Stimulated activated CD4-positive, alpha-beta T cell treated with anti-CD3 and anti-CD28 coated beads, Interleukin-12 subunit alpha, Interleukin-12 subunit beta, amount 100 ng/mL, for 24 hours (primary cell): ENCODE measurements around the gene PARP11.

Experiments
- DNase-seq, 2 experiments: peaks; one replicate each; pipeline ENCODE4 v3.0.0-alpha.2; 2020; ENCODE audit warnings: low read depth in 2 of 2

The PARP11 gene

DNA sequence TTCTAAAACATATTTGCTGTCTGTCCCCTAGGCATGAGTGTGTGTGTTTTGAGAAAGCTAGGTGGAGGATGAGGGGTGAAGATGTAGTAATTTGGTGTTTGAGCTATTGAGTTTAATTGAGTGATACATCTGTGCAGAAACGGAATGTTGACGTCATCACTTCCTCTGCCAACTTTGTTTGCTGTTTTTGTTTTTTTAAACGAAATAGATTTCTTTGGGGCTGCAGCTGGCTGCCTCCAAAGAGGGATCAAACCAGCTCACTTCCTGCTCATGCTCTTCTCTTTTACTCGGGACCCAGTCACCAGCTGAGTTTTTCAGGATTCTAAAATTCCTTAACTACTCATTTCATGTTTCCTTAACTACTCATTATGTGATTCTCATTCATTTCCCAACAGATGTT lies 100.8 kb downstream of the PARP11 start:
- no peak for DNase-seq

DNA sequence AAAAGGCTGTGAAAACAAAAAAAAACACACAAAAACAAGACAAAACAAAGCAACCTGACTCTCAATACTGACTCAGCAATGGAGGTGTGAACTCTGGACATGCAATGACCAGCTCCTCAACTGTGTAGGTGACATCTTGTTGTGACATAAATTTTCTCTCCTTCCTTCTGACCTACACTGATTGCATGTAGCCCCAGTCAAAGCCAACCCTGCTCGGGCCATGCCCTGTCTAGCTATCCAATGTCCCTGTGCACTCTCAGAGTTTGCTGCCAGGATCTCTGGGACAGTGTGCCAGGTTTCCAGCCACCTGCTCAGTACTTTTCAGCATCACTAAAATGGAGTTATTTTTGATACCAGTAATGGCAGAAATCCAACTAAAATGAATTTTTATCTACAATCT lies 101.3 kb downstream of the PARP11 start:
- DNase-seq, result no peak

DNA sequence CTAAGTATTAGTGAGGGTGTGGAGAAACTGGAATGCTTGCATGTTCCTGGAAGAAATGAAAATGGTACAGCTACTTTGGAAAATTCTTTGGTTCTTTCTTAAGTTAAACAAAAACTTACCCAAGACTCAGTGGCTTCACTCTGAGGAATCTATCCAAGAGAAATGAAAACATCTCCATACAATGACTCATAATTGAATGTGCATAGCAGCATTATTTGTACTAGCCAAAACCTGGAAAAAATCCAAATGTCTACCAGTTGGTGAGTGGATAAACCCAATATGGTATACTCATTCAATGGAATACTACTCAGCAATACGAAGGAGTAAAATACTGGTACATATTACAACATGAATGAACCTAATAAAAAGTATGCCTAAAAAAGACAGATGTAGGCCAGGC lies 102.3 kb downstream of the PARP11 start:
- no peak for DNase-seq

DNA sequence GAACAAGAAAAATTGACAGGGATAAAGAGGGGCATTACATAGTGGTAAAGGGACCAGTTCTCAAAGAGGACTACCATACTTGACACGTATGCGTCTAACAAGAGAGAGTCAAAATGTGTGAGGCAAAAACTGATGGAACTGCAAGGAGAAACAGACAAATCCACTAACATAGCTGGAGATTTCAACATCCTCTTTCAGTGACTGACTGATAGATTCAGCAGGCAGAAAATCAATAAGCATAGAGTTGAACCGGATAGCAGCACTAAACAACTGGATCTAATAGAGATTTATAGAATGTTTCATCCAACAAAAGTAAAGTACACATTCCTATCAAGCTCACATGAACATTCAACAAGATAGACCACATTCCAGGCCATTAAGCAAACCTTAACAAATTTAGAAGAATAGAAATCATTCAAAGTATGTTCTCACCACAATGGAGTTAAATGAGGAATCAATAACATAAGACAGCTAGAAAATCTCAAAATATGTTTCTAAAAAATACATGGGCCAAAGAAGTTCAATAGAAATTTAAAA lies 104.2 kb downstream of the PARP11 start:
- DNase-seq, result no peak

DNA sequence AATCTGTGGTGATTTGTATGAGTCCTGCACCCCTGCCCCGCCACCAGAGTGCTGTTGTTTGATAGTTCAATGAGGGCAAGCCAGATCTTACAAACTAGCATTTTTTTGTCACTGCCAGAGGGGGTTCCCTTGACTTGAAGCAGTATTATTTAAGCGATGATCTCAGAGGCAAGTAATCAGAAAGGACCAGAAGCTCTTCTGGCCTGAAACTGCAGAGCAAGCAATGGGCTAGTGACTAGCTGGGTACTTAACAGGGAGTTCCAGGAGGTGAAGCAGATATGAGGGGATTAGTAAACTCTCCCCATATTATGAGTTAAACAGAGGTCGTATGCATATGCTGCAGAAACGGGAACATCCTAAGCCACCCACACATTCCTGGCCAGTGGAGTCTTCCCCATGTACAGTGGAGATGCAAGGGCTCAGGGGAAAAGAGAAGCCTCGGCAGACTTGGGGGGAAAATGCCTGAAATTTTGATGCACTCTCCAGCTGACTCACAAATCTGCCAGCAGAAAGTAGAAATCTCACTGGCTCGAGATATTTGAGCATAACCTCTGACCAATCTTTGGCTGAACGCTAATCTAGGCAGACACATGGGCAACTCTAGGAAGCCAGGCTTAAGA lies 112.0 kb downstream of the PARP11 start:
- DNase-seq, result no peak

DNA sequence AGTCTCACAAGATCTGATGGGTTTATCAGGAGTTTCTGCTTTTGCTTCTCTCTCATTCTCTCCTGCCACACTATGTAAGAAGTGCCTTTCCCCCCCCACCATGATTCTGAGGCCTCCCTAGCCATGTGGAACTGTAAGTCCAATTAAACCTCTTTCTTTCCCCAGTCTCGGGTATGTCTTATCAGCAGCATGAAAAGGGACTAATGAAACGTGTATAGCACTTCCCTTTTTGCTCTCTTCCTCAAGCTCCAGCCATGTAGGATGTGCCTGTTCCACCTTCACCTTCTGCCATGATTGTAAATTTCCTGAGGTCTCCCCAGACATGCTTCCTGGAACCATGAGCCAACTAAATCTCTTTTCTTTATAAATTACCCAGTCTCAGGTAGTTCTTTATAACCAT lies 113.3 kb downstream of the PARP11 start:
- no peak for DNase-seq
